ENCODE measurements around the gene AOPEP.

The AOPEP gene

DNA sequence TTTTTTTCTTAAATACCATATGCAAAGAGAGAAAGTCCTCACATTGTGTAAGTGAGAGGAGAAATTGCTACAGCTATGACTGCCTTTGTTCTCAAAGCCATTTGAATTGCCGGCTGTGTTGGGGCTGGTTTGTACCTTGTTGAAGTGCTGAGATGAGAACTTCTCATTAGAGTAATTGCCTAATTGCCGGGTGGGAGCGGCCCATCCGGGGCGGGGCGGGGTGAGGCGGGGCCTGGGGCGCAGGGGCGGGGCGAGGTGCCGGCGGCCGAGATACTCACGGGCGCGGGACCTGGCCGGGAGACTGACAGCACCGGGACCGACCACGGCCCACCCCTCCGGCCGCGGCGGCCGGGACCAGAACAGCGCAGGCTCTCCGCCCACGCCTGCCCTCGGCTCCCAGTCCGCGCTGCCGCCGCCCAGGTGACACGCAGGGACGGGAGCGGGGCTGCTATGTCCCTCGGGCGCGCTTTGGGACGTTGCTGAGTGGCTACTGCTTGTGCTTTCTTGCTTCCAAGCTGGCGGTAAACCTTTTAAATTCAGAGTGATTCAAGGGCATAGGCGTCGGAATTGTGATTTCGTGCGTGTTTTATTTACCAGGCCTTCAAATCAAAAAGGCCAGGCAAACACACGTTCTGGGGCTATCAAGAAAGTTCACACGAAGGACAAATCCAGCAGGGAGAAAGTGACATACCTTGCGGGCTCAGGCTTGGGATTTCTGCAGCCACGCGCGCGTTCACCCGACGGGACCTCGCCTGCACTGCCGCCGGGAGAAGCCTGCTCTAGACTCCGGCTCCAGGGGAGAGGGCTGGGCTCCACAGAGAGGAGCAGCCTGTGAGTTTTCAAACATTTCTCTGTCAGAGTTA lies 322.0 kb downstream of the AOPEP start:
- DNase-seq = no peak

DNA sequence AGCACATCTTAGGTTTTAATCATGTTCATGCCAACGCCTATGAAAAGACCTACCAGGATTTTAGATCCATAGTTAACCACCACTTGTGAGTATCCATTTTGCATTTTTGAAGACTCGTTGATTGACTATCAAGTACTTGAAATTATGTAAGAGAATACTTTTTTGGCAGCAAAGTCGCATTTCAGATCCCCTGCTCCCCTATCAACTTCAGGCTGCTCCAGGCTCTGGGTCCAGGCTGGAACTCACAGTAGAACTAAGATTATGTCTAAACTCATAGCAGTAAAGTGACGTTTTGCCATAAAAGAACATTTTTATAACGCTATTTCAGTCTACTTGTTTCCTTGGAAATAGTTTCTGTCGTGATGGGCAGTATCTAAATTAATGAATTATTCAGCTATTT lies 323.3 kb downstream of the AOPEP start:
- no peak for DNase-seq

DNA sequence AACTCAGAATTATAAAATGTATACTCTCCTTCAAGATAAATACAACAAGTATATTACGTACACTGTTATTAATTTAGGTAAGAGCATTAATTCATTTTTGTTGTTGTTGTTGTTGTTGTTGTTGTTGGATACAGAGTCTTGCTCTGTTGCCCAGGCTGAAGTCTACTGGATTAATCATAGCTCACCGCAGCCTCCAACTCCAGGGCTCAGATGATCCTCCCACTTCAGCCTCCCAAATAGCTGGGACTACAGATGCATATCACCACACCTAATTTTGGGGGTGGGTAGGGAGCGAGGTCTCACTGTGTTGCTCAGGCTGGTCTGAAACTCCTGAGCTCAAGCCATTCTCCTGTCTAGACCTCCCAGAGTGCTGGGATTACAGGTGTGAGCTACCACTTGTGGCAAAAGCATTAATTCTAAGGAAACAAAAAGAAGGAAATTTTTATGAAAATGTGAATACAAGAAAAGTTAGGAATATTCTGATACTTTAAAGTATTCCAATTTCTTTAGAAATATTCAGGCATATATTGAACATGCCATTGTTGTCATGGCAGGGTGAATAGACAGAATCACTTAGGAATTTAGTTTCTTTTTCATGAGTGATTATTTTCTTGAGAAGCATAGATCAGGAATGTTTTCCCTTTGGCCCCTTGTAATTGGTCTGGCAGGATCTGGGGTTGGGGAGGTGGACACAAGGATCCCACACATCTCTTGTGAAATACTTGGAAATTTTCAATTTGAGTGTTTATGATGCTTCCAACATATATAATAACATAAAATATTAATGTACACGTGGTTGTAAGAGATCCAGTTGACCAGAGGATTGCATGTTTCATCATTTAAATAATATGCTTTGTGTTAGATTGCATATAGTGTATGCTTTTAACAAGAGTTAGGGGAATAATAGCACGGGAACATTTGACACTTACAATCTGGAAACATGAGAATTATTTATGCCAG lies 327.4 kb downstream of the AOPEP start:
- DNase-seq = no peak

DNA sequence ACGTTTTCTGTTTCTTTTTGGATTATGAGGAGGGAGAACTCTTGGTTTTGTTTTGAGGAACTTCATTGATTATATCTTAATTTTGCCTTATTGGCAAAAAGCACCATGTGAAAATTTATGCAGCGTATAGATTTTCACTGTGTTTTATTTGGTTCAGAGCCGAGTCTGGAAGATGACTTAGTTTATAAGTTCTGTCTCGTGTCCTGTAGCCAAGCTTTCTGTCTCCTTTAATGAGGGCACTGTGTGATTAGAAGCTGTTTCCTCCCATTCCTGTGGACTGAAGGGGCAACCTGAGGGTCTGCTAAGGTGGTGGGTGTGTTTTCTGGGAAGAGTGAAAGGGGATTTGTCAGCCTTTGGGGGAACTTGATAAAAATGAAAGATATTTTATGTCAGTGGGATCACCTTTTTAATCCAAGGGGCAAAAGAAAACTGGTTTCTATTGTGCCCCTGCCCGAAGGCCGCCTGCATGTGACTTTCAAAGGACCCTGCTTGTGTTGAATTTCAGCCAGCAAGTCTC lies 328.9 kb downstream of the AOPEP start:
- DNase-seq = no peak

DNA sequence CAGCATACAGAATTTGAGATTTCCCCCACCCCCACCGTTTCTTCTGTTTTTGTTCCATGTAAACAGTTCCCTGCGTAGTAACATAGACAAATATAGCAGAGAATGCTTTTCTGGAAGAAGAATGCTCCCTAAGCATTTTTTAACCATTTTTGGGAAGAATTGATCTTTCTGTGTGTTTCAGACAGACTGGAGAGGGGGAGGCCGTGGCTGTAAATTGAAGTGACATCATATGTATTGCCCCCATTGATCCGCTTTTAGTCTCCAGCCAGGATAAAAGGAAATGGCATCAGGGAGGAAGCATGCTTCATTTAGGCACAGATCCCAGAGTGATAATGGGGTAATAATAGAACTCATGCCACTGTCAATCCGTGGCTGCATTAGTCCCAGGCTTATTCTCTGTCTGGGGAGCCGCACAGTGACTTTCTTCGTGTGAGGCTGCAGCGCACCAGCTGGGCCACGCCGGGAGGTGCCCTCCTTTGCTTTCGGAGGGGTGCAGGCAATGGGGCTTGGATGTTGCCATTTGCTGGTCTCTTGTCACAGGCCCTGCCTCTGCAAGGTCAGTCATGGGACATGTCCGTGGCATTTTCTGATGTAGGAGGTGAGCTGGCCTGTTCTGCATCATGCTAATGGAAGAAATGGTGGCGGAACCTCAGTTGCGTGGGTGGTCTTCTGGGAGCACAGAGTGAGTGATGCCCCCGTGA lies 329.5 kb downstream of the AOPEP start:
- no peak for DNase-seq

DNA sequence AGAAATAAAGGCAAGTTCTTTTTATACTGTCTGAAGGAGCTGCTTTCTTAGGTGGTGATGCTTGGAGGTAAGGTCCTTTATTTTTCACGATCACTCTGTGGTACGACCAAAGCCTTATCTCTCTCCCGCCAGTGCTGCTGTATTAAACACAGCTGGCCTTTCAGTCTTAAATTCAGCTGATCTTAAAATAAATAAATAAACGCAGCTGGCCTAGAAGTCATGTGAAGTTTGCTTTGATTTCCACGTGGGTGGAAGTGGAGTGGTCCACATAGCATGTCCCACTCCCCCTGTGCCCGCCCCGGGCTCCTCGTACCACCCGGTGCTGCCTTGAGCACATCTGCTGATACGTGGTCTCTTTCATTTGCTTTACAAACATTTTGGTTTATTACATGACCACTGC lies 330.6 kb downstream of the AOPEP start:
- no peak for DNase-seq

DNA sequence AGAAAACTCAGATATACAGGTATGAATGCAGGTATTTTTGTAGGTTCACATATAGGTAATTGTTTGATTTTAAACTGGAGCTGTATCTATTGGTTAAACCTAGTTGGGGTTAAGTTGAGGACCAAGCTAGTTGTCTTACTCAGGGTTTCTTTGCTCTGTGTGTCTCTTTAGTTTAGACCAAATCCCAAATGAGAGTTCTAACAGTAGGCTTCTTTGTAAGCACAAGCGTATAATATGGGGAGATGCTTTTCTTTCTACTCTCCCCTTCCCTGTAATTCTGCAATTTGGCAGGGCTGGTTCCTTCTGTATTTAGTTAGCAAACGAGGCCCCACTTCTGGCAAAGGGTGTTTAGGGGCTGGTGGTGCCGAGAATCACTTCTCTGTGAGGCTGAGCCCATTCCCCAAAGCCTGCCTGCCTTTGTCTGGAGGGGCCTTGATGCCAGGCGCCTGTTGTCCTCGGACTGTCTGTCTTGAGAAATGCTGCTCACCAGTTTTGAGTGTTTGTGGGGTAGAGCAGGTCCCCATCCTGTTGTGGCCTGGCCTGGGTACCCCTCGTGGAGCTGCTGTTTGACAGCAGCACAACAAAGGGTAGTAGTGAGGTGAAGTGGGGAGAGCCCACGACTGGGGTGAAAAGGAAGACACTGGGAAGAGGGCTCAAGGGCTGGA lies 331.8 kb downstream of the AOPEP start:
- no peak for DNase-seq

DNA sequence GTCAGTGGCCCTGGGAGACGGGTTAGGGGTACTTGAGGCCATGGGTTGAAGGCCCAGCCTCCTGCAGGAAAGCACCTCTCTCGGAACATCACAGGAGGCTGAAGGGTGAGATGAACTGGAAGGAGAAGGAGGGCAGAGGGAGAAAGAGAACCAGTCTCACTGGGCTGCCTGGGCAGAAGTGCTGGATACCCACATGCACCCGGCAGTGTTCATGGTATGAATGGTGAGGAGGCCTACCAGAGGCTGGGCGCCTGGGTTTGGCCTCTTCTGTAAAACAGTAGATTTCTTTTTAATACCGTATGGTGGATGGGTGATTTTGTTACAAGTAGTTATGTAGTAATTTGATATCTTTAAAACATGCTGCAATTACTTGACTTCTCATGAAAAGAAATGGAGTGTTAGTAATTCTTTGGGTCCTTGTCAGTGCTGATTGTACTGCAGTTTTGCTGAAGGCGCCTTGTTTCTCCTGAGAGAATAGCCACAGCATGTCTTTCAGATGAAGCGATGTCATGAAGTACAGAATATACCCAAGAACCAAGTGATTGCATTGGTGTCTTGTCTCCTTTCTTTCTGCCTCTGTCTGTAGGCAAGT lies 332.4 kb downstream of the AOPEP start:
- no peak for DNase-seq

DNA sequence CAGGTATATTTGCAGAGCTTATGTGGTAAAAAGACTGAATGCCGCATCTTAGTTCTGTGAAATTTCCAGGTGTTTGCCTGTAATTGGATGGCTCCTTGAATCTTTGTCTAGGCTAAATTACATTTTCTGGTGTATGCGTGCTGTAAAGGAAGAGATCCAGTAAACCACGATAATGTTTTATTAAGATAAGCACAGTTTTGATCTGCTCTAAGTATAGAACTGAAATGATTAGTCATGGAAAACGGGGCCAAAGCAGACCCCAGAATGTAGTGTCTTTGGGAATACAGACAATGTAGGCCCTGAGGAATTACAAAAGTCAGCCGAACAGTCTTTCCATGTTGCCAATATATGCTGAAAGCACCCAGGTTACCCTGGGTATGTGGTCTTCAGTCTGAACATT lies 333.7 kb downstream of the AOPEP start:
- no peak for DNase-seq

DNA sequence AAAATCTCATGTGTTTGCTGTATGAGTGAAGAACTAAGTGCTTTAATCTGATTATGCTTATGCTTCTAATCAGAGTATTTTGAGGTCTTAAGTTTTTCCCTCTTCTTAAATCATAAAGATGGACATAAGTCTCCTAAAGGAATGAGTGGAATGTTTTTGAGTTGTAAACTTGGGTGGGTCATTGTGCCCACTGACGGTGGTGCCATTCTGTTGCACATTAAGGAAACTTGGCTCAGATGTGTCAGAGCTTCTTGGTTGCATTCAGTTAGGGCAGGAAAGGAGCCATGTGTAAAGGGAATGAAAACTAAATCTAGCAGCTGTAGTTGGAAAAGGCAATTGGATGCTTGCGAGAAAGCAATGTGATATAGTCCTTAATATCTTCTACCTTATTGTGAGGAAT lies 334.4 kb downstream of the AOPEP start:
- DNase-seq = no peak

DNA sequence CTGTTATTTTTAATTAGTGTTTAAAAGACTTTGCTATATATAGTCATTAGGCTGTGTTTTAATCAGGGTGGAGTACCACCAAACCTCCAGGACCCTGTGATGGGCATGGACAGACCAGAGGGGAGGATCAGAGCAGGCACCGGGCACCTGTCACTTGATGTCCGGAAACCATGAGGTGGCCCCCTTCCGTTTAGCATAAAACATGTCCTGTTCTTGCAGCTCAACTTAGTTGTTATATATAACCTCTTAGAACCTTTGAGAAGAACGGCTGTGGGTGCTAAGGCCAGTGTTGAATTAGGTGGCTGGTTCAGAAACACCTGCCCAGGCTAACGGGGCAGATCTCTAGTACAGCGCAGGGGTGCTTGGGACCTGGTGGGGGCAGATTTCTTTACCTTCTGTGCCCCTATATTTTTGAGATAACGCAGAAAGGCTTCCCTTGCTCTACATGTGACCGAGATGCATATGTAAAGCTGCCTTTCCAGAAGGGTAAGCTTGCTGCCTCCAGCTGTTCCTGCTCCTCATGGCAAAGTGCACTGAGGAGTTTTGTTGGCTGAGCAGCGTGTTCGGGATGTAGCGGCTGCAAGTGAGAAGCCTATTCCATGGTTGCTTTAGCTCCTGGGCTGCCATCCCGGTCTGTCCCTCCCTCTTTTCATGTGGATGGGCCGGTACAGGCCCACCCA lies 335.6 kb downstream of the AOPEP start:
- no peak for DNase-seq

DNA sequence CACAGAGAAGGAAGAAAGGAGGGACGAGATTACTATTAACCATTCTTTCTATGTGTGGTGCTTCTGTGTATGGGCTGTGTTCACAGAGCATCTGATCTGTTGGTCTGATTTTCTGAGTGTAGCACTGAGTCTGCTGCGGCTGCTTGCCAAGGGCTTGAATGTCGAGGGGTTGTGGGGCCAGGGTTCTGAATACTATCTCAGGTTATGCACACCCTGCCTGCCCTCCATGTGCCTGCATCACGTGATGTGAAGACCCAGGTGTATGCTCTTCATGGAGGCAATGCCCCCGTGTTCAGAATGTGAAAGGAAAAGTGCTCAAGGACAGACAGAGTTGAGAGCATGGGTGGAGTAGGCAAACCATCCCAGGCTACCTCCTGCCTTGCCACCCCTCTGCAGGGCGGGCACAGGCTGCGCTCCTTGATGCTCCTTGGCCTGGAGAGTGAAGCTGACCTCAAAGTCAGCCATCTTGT lies 336.1 kb downstream of the AOPEP start:
- no peak for DNase-seq

DNA sequence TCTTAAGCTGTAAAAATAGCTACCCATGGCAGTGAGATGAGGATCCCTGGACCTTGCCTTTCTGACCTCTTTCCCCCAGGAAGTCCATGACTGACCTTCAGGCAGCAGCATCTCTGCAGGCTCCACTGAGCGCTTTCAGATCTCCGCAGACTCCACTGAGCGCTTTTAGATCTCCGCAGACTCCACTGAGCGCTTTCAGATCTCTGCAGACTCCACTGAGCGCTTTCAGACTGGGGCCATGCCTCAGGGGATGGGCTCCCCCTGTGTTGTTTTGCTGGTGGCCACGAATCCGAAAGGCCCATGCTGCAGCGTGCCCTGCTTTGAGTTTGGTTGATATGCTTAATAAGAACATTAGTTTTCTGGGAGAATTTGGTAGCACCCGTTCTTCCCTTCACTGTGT lies 336.8 kb downstream of the AOPEP start:
- DNase-seq = no peak

DNA sequence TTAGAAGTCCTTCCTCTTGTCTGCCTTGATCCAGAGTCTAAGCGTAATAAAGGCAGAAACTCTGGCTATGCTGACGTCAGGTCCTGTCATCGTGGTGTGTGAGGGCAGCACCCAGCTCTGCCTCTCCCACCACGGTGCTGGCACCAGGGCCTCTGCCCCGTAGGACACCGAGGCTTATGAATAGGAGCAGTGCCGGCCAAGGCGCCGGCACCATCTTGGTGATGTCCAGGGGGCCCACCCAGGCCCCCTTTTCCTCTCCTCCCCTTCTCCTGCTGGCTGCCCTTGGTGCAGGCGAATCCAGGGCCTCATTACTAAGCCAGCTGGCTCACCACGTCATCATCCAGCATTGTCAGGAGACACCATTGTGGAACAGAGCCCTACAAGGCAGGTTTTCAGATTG lies 338.7 kb downstream of the AOPEP start:
- DNase-seq = no peak

DNA sequence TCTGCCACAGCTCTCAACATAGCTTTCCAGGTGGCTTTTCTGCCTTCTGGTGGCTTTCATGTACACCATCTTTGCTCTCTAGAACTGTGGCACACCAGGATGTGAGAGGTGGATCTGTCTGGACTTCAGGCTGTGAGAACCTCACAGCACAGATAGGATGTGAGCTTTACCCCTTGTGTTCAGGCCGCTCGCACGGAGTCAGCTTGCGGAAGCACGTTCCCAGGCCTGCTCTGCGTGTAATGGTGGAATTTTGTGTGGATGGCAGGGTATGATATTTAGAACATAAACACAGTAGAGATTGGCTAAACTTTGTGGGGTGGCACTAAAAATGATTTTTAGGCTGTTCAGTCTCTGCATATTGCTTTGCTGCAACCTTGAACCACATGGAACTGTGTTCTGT lies 340.6 kb downstream of the AOPEP start:
- DNase-seq = no peak

DNA sequence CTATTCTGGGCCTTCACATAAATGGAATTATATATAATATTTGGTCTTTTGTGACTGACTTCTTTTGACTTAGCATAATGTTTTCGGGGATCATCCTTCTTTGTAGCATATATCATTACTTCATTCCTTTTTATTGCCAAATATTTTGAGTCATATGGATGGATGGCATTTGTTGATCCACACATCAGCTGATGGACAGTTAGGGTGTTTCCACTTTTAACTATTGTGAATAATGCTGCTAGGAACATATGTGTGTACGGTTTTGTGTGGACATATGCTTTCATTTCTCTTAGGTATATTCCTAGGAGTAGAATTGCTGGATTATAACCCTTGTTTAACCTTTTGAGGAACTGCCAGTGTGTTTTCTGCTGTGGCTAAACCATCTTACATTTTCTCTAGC lies 341.4 kb downstream of the AOPEP start:
- DNase-seq = no peak

DNA sequence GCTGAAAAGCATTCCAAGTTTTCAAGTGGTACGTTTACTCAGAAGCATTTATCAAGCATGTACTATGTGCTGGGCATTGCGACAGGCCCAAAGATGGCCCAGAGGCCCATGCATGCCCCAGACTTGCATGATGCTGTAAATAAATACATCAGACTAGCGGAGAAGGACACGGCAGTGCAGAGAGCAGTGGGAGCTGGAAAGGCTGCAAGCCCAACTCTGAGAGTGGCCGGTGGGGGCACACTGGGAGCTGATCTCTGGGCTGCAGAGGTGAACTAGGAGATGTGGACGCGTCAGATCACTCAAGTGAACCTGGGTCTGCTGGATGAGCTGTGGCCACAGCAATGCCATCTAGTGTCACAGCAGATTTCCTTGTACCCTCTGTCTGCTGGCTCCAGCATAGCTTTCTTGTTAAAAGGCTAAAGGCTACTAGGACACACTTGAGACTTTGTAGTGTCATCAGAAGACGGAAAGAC lies 344.1 kb downstream of the AOPEP start:
- DNase-seq = no peak

DNA sequence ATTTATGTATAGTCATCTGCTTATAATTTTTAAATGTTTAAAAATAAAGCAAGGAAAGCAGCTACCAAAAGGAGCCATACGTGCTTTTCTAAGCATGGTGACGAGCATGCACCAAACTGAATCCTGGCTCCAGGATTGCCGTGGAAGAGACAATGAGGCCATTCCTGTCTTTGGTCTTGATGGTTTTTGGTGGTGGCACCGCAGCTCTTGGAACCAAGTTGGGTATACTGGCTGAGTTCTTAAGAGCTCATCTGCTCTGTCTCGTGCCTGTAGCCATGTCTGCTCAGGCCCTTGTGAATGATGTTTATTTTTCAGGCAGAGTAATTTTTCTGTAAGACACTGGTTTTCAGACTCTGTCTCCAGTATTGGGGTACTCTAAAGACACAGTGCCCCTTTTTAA lies 345.0 kb downstream of the AOPEP start:
- no peak for DNase-seq

DNA sequence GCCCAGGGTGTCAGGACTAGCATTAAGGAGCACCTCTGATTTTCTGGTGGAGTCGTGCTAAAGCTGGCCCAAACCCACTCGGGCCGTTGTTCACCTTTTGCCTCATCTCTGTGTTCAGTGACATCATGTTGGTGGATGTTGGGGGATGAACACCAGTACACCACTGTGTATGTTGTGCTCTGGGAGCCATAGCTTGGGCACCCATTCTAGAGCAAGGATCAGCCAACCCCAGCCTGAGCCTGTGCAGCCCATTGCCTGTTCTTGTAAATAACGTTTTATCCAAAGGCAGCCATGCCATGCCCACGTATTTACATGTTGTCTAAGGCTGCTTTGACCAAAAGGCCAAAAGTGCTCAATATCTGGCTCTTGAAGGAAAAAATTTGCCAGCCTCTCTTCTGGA lies 345.4 kb downstream of the AOPEP start:
- no peak for DNase-seq

DNA sequence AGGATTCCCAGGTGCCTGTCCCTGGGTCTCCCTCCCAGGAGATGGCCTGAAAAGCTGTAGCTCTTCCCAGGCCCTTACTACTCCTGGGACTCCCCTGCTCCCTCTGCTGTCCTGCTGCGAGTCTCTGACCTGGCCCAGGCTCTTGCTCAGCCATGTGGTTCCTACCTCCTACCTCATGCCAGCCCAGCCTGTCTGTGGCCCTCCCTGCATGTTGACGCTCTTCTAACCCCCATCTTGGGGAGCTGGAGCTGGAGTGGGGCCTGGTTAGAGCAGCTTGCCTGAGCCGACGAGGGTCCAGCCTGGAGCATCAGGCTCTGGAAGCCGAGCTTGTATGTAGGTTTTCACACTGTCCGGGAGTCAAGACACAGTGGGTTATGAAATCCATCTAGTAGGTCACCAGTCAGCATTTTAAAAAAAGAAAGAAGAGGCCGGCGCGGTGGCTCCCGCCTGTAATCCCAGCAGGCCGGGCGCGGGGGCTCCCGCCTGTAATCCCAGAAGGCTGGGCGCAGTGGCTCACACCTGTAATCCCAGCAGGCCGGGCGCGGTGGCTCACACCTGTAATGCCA lies 346.6 kb downstream of the AOPEP start:
- no peak for DNase-seq

DNA sequence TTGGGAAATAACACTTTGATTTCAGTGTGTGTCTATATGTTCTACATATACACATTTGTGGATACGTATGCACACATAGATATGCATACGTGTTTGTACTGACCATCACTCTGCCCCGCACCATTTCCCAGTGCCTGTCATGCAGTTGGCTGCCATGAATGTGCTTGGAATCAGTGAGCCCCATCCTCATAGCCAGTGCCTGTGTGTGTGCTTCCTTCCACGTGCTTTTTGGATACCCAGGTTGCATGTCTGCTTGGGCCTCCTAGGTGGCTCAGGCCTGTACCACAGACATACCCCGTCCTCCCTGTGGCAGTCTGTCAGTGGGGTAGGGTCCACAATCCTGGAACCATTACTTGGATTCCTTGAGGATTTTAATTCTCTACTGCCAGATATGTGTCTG lies 347.4 kb downstream of the AOPEP start:
- no peak for DNase-seq

Measured in cerebellar nuclear complex (tissue), 1 donor.